Neural progenitor cell (in vitro differentiated cells): ENCODE results near the gene ITPR1. TPM values are rescaled to one million over a fixed set of nuclear protein-coding genes. Genes with fewer than 3 reads are reported as not detected.

Experiments used
- DNase-seq: peaks from one replicate; pipeline ENCODE4 v3.0.0-alpha.2; 2016; ENCODE audit warnings: low spot score
- H2AFZ ChIP-seq: fragments of 200-600 bp; sonication (generic); replicated peaks from 2 replicates; pipeline ENCODE4 v1.6.1; 2016; ENCODE audit warnings: antibody characterized with exemption
- H3F3A ChIP-seq: fragments of 200-600 bp; sonication (generic); 2 replicates; pipeline ENCODE4 v1.6.1; 2016; ENCODE audit warnings: antibody characterized with exemption, low read depth
- H3K27ac ChIP-seq: fragments of 200-600 bp; sonication (generic); 2 replicates; pipeline ENCODE4 v1.5.1; 2016; ENCODE audit warnings: mild to moderate bottlenecking
- H3K27me3 ChIP-seq: fragments of 200-600 bp; sonication (generic); 2 replicates; pipeline ENCODE4 v1.6.1; 2016; ENCODE audit warnings: mild to moderate bottlenecking, moderate library complexity
- H3K36me3 ChIP-seq: fragments of 200-600 bp; sonication (generic); 2 replicates; pipeline ENCODE4 v1.5.1; 2016
- H3K4me1 ChIP-seq: fragments of 200-600 bp; sonication (generic); 2 replicates; pipeline ENCODE4 v1.6.1; 2016; ENCODE audit warnings: mixed run types
- H3K4me2 ChIP-seq: fragments of 200-600 bp; sonication (generic); 2 replicates; pipeline ENCODE4 v1.6.1; 2016
- H3K4me3 ChIP-seq: fragments of 200-600 bp; sonication (generic); 2 replicates; pipeline ENCODE4 v1.5.1; 2016
- H3K79me2 ChIP-seq: fragments of 200-600 bp; sonication (generic); 2 replicates; pipeline ENCODE4 v1.6.1; 2016; ENCODE audit warnings: low read depth
- H3K9ac ChIP-seq: fragments of 200-600 bp; sonication (generic); 2 replicates; pipeline ENCODE4 v1.6.1; 2016
- H3K9me3 ChIP-seq: fragments of 200-600 bp; sonication (generic); 2 replicates; pipeline ENCODE4 v1.5.1; 2016; ENCODE audit warnings: low read depth
- H4K20me1 ChIP-seq: fragments of 200-600 bp; sonication (generic); 2 replicates; pipeline ENCODE4 v1.6.1; 2016; ENCODE audit warnings: low read depth
- H3K27ac Mint-ChIP-seq: 3 replicates; pipeline ENCODE4 v1.8.0; 2021; ENCODE audit warnings: mixed read lengths
- H3K27me3 Mint-ChIP-seq: 2 replicates; pipeline ENCODE4 v1.8.0; 2022; ENCODE audit warnings: low read depth, mild to moderate bottlenecking, inconsistent platforms, moderate library complexity, mixed read lengths; ENCODE audit not compliant: insufficient read depth
- H3K36me3 Mint-ChIP-seq: 3 replicates; pipeline ENCODE4 v1.8.0; 2021; ENCODE audit warnings: mixed read lengths
- H3K4me1 Mint-ChIP-seq: 3 replicates; pipeline ENCODE4 v1.8.0; 2021; ENCODE audit warnings: mixed read lengths
- H3K4me3 Mint-ChIP-seq: 3 replicates; pipeline ENCODE4 v1.8.0; 2021; ENCODE audit warnings: mild to moderate bottlenecking, moderate library complexity, mixed read lengths
- H3K9me3 Mint-ChIP-seq: 3 replicates; pipeline ENCODE4 v1.8.0; 2020; ENCODE audit warnings: mixed read lengths
- EZH2 ChIP-seq: fragments of 200-600 bp; sonication (generic); IDR thresholded peaks from 2 replicates; pipeline ENCODE4 v1.6.1; 2017; ENCODE audit warnings: antibody characterized with exemption, mild to moderate bottlenecking, moderate library complexity
- EZH2phosphoT487 ChIP-seq: fragments of 200-600 bp; sonication (generic); IDR thresholded peaks from 2 replicates; pipeline ENCODE4 v1.6.1; 2017; ENCODE audit warnings: antibody characterized with exemption
- total RNA-seq: library from RNA; depleted of rRNA; stranded (reverse); fragments of >200 nt; gene quantifications from 2 replicates; pipeline ENCODE4 v1.2.3, GENCODE V29; 2015; ENCODE audit warnings: low replicate concordance
- TF ChIP-seq, protein P1 (sequence below): fragments of 200-600 bp; sonication (generic); IDR thresholded peaks from 2 replicates; pipeline ENCODE4 v1.5.1; 2017; ENCODE audit warnings: antibody characterized with exemption, mild to moderate bottlenecking

Gene ITPR1
- total RNA-seq, 1 donor from 2014 or later: 5.0 TPM

DNA sequence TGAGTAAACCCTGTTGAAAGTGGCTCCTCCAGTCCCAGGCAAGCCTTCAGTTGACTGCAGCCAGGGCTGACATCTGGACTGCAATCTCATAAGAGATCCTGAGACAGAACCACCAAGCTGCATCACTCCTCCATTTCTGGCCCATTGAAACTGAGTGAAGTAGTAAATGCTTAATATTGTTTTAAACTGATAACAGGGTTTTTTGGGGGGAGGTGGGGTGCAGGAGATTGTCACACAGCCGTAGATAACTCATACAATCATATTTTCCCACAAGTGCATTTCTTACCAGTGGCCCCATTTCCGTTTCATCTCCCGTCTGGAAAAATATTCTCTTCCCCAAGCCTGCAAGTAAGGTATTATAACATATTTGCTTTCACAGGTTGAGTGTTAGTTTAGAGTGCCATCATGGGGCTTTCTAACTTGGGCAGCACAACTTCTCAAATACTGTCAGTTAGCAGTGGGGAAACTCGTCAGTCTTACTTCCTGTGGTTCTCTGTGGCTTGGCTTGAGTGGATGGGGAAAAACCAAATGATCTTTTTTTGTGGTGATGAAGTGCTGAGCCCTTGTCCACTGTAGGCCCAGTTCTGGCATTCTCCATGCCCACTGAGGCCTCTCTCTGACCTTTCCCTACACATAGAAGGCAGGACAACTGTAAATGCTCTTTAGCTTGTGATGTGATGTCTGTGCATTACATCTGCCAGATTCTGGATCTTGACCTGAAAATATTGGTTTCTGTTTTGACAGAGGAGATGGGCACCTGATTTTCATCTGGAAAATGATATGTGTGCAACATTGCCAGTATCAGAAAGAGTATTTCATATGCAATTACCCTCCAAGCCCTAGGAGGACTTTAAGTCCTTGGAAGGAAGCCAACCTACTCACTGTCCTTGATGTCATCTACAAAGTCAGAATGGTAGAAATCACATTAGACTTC is 396.0 kb downstream of the ITPR1 start:
- TF ChIP-seq, protein P1, sequence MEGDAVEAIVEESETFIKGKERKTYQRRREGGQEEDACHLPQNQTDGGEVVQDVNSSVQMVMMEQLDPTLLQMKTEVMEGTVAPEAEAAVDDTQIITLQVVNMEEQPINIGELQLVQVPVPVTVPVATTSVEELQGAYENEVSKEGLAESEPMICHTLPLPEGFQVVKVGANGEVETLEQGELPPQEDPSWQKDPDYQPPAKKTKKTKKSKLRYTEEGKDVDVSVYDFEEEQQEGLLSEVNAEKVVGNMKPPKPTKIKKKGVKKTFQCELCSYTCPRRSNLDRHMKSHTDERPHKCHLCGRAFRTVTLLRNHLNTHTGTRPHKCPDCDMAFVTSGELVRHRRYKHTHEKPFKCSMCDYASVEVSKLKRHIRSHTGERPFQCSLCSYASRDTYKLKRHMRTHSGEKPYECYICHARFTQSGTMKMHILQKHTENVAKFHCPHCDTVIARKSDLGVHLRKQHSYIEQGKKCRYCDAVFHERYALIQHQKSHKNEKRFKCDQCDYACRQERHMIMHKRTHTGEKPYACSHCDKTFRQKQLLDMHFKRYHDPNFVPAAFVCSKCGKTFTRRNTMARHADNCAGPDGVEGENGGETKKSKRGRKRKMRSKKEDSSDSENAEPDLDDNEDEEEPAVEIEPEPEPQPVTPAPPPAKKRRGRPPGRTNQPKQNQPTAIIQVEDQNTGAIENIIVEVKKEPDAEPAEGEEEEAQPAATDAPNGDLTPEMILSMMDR: no peak
- TF ChIP-seq EZH2 (no peak), EZH2phosphoT487 (no peak)
- Histone ChIP-seq H3K36me3 (no peaks in the 10 kb centered on the region), H3K4me2 (no peak overlapping the region), H3K27me3 (no peaks in the 10 kb centered on the region), H3K4me1 (peaks cover 4% of the 10 kb centered on the region), H3K27ac (no peak overlapping the region), H2AFZ (no peak overlapping the region), H3K4me3 (no peak overlapping the region), H3K79me2 (no peaks in the 10 kb centered on the region), H4K20me1 (no peaks in the 10 kb centered on the region), H3K9ac (no peak overlapping the region), H3F3A (no peaks in the 10 kb centered on the region), H3K9me3 (no peaks in the 10 kb centered on the region)
- H3K4me1 Mint-ChIP-seq: peaks cover 25% of the 10 kb centered on the region
- no peak for DNase-seq
- peaks cover 2% of the 10 kb centered on the region for H3K9me3 Mint-ChIP-seq
- no peak overlapping the region for H3K4me3 Mint-ChIP-seq
- no peaks in the 10 kb centered on the region for H3K36me3 Mint-ChIP-seq
- H3K27me3 Mint-ChIP-seq: no peaks in the 10 kb centered on the region
- peak overlapping the region; percentile 47 for H3K27ac Mint-ChIP-seq

DNA sequence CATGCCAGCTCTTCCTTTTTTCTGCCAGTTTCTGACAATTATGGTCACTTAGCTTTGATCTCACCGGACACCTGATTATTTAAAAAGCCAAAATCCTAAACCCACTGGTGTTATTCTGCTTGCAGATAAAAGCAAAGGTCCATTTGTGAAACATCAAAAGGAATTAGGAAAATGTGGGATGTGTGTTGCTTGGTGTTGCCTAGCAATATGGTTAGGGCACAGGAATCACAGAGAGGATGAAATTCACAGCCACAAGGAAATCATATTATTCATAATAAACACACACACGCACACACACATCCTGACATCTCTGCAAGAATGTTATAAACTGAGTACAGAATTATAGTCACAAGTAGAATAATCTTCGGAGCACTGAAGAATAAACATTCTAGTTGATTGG is 396.7 kb downstream of the ITPR1 start:
- H3K4me1 ChIP-seq: peaks cover 4% of the 10 kb centered on the region
- no peaks in the 10 kb centered on the region for H3K79me2 ChIP-seq
- H3K27me3 ChIP-seq: no peaks in the 10 kb centered on the region
- no peaks in the 10 kb centered on the region for H4K20me1 ChIP-seq
- DNase-seq: no peak
- TF ChIP-seq EZH2: no peak
- no peak for TF ChIP-seq EZH2phosphoT487
- TF ChIP-seq, protein P1: no peak
- H3K36me3 Mint-ChIP-seq: no peaks in the 10 kb centered on the region
- H3F3A ChIP-seq: no peaks in the 10 kb centered on the region
- H3K27me3 Mint-ChIP-seq: no peaks in the 10 kb centered on the region
- no peak overlapping the region for H3K27ac Mint-ChIP-seq
- H3K4me3 Mint-ChIP-seq: no peak overlapping the region
- H3K9ac ChIP-seq: no peak overlapping the region
- no peak overlapping the region for H3K4me2 ChIP-seq
- H3K36me3 ChIP-seq: no peaks in the 10 kb centered on the region
- H2AFZ ChIP-seq: no peak overlapping the region
- H3K4me3 ChIP-seq: no peak overlapping the region
- no peak overlapping the region for H3K27ac ChIP-seq
- no peaks in the 10 kb centered on the region for H3K9me3 ChIP-seq
- peaks cover 2% of the 10 kb centered on the region for H3K9me3 Mint-ChIP-seq
- peaks cover 23% of the 10 kb centered on the region for H3K4me1 Mint-ChIP-seq

DNA sequence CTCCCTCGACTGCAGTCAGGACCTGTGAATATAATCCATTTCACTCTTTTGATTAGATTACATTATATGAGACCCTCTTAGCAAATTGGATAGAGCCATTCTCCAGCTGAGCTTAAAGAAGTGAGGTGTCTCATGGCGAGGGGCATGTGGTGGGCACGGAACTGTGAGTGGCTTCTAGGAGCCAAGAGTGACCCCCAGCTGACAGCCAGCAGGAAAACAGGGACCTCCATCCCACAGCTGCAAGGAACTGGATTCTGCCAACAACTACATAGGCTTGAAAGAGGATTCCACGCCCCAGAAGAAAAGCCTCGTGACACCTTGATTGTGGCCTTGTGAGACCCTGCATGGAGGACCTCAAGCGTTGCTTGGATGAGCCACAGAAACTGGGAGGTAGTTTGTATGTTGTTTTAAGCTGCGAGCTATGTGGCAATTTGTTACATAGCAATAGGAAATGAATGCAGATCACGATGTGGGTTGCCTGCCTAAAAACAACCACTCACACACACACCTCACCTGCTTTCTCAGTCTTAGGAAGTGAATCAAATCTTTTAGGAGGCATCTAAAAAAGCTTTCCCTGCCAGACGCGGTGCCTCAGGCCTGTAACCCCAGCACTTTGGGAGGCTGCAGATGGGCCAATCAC is 401.9 kb downstream of the ITPR1 start:
- H3K9ac ChIP-seq: no peak overlapping the region
- H3K9me3 ChIP-seq: no peaks in the 10 kb centered on the region
- Mint-ChIP-seq H3K4me3 (no peak overlapping the region), H3K27ac (no peak overlapping the region), H3K36me3 (no peaks in the 10 kb centered on the region), H3K9me3 (peaks cover 2% of the 10 kb centered on the region), H3K4me1 (peaks cover 16% of the 10 kb centered on the region), H3K27me3 (peaks cover 2% of the 10 kb centered on the region)
- no peaks in the 10 kb centered on the region for H3K36me3 ChIP-seq
- no peak overlapping the region for H3K27ac ChIP-seq
- TF ChIP-seq, protein P1: no peak
- TF ChIP-seq EZH2 (no peak), EZH2phosphoT487 (no peak)
- H3K4me2 ChIP-seq: no peak overlapping the region
- H4K20me1 ChIP-seq: no peaks in the 10 kb centered on the region
- no peak overlapping the region for H2AFZ ChIP-seq
- H3K4me3 ChIP-seq: no peak overlapping the region
- H3K4me1 ChIP-seq: peaks cover 3% of the 10 kb centered on the region
- H3K79me2 ChIP-seq: no peaks in the 10 kb centered on the region
- no peaks in the 10 kb centered on the region for H3K27me3 ChIP-seq
- DNase-seq: no peak
- H3F3A ChIP-seq: no peaks in the 10 kb centered on the region
